Panc1 (cell line): ENCODE data around the gene TMEM273. TPM values are rescaled to one million over a fixed set of nuclear protein-coding genes. Genes with fewer than 3 reads are reported as not detected.

Experiments used
- ATAC-seq: fragments of 200-7000 bp; cut with Tn5 transposase; 2 replicates; pipeline ENCODE4 v1.9.1; 2020; ENCODE audit warnings: mild to moderate bottlenecking, moderate library complexity
- BruUV-seq: library from RNA; stranded (reverse); fragments of 400-500 nt; replicated peaks from 2 replicates; lab custom pipeline; 2021; lab: Mats Ljungman, UMichigan
- CTCF ChIA-PET: fragments of 300-600 bp; sonication (Branson Sonifier 250); formaldehyde crosslinking; loops from one replicate; lab custom pipeline; 2022; ENCODE audit warnings: antibody characterized with exemption; lab: Charles Lee
- POLR2A ChIA-PET: fragments of 300-600 bp; sonication (Branson Sonifier 250); formaldehyde crosslinking; loops from one replicate; lab custom pipeline; 2022; ENCODE audit warnings: antibody characterized with exemption; lab: Charles Lee
- DNase-seq: peaks from one replicate; pipeline ENCODE4 v3.0.0-alpha.2; 2010; ENCODE audit warnings: low read depth, low spot score
- H3K27ac ChIP-seq: 2 replicates; pipeline ENCODE4 v1.5.1; 2011; ENCODE audit warnings: mild to moderate bottlenecking, low read length, inconsistent platforms
- H3K27me3 ChIP-seq: fragments of 200-500 bp; sonication (Bioruptor generic); 2 replicates; pipeline ENCODE4 v1.6.0; 2014; ENCODE audit warnings: low read length, inconsistent platforms; ENCODE audit not compliant: control insufficient read depth, insufficient read depth
- H3K36me3 ChIP-seq: fragments of 200-500 bp; sonication (Bioruptor generic); 2 replicates; pipeline ENCODE4 v1.5.1; 2014; ENCODE audit warnings: inconsistent platforms, mild to moderate bottlenecking, low read length, moderate library complexity; ENCODE audit not compliant: control insufficient read depth, insufficient read depth
- H3K4me1 ChIP-seq: 2 replicates; pipeline ENCODE4 v1.5.1; 2011; ENCODE audit warnings: inconsistent platforms, mild to moderate bottlenecking, low read length, moderate library complexity; ENCODE audit not compliant: control insufficient read depth, insufficient read depth
- H3K4me3 ChIP-seq, 2 experiments: 2 replicates each; pipeline ENCODE4 v1.5.1; 2011 to 2012; ENCODE audit warnings: low read depth in 2 of 2, low read length in 2 of 2, mild to moderate bottlenecking in 2 of 2, inconsistent platforms in 1 of 2, moderate library complexity in 1 of 2
- H3K9me3 ChIP-seq: fragments of 200-500 bp; sonication (Bioruptor generic); 2 replicates; pipeline ENCODE4 v1.5.1; 2014; ENCODE audit warnings: low read depth, mild to moderate bottlenecking, inconsistent platforms, low read length, moderate library complexity; ENCODE audit not compliant: control insufficient read depth, insufficient read depth
- CTCF ChIP-seq: fragments of 450-650 bp; IDR thresholded peaks from 2 replicates; pipeline ENCODE4 v1.5.1; 2017; ENCODE audit warnings: mild to moderate bottlenecking
- POLR2AphosphoS5 ChIP-seq: IDR thresholded peaks from 2 replicates; pipeline ENCODE4 v1.6.1; 2012; ENCODE audit warnings: mild to moderate bottlenecking, low read depth, low read length, moderate library complexity
- REST ChIP-seq, 2 experiments: IDR thresholded peaks; 2 replicates each; pipeline ENCODE4 v1.6.1; 2011 to 2012; ENCODE audit warnings: low read depth in 2 of 2, control low read depth in 1 of 2, low read length in 1 of 2, mild to moderate bottlenecking in 1 of 2, moderate library complexity in 1 of 2; ENCODE audit not compliant: insufficient read depth in 1 of 2
- SIN3A ChIP-seq: IDR thresholded peaks from 2 replicates; pipeline ENCODE4 v1.6.1; 2012; ENCODE audit warnings: low read depth, mild to moderate bottlenecking, low read length, moderate library complexity, borderline replicate concordance; ENCODE audit not compliant: insufficient read depth
- TCF7L2 ChIP-seq: IDR thresholded peaks from 2 replicates; pipeline ENCODE4 v1.6.1; 2011; ENCODE audit warnings: mild to moderate bottlenecking, low read depth, low read length, inconsistent platforms
- in situ Hi-C: cut with HindIII; loops from 2 replicates; pipeline ENCODE4 v1.10.0; 2016; ENCODE audit warnings: low sequenced_read_pairs, low pct_unique_long_range_greater_than_20kb
- intact Hi-C: fragments of 100-400 bp; cut with micrococcal nuclease; formaldehyde crosslinking; loops from one replicate; pipeline ENCODE4 v1.10.0; 2022; ENCODE audit not compliant: unreplicated experiment
- total RNA-seq: library from RNA; stranded (reverse); gene quantifications from one replicate; pipeline ENCODE4 v1.2.1, GENCODE V29; 2021; ENCODE audit not compliant: unreplicated experiment

Gene TMEM273
- total RNA-seq, 1 experiment from 2014 or later = 0.23 TPM

- no TSS peak for BruUV-seq
- Histone ChIP-seq H3K4me1 (no peaks in the 10 kb centered on the region), H3K4me3 (no peak overlapping the region), H3K27ac (no peak overlapping the region), H3K27me3 (peaks cover 2% of the 10 kb centered on the region; the same call in 1 of the 2 replicates), H3K9me3 (no peaks in the 10 kb centered on the region), H3K36me3 (no peaks in the 10 kb centered on the region)
- TF ChIP-seq REST (IDR thresholded peaks at IDR 0.05; ENCODE audit: insufficient read depth in 1 of 2, low read depth in 2 of 2, low read length in 1 of 2) (no peak), SIN3A (no peak), POLR2AphosphoS5 (no peak), CTCF (no peak), TCF7L2 (no peak)
- intact Hi-C loops (no loop called here), in situ Hi-C loops (no loop called here)
- DNase-seq (no peak), ATAC-seq (no peak)
- ChIA-PET POLR2A (no interaction called here), CTCF (no interaction called here)
Observed at GRCh38 chr10:49219248-49219647, 31.1 kb upstream of the TMEM273 start.

- Histone ChIP-seq H3K36me3 (no peaks in the 10 kb centered on the region), H3K4me1 (no peaks in the 10 kb centered on the region), H3K27me3 (peaks cover 8% of the 10 kb centered on the region; the same call in 1 of the 2 replicates), H3K4me3 (no peak overlapping the region), H3K27ac (no peak overlapping the region), H3K9me3 (no peaks in the 10 kb centered on the region)
- DNase-seq = no peak
- 0 out of 2 replicates have a peak, but pooled peaks have one; percentile 42 for ATAC-seq
- CTCF ChIA-PET = no interaction called here
- in situ Hi-C loops = no loop called here
- POLR2A ChIA-PET = no interaction called here
- intact Hi-C loops = no loop called here
- no TSS peak for BruUV-seq
- TF ChIP-seq REST (IDR thresholded peaks at IDR 0.05; ENCODE audit: insufficient read depth in 1 of 2, low read depth in 2 of 2, low read length in 1 of 2) (no peak), POLR2AphosphoS5 (no peak), CTCF (0 out of 2 replicates have a peak, but pooled peaks have one; percentile 11)
Observed at GRCh38 chr10:49218480-49218879, 30.3 kb upstream of the TMEM273 start.
